ENCODE data around the gene KCNN2.

DNA sequence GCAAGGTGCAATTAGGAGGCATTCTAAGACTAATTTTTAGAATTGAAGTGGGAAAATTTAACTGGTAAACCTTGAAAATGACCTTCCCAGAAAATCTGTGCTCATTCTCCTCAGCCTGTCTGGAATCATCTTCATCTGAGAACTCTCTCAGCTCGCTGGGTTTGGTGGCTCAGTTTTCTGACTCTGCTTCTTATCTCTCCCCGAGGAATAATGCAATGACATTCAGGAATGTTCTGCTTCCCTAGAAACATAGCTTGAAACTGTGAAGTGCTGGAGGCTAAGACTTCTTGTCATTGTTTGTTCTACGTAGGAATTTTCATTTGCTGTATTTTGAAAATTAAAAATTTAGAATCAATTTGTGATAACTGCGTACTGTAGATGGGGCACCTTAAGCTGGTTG, 86.6 kb downstream of the KCNN2 start:
- TF ChIP-seq POLR2A (IDR thresholded peaks at IDR 0.05; ENCODE audit: low read depth, low read length) (no peak), POLR2AphosphoS5 (IDR thresholded peaks at IDR 0.05; ENCODE audit: insufficient read depth, low read depth, low read length) (no peak), MYC (IDR thresholded peaks at IDR 0.05; ENCODE audit: low read depth, low read length) (no peak), EZH2 (IDR thresholded peaks at IDR 0.05; ENCODE audit: borderline replicate concordance, low read depth, low read length, severe bottlenecking) (no peak), JUN (IDR thresholded peaks at IDR 0.05; ENCODE audit: borderline replicate concordance, insufficient read depth, insufficient read length, low read depth) (no peak), MAX (IDR thresholded peaks at IDR 0.05; ENCODE audit: insufficient read depth, insufficient read length) (no peak), FOS (IDR thresholded peaks at IDR 0.05; ENCODE audit: borderline replicate concordance, insufficient read depth, low read length) (no peak)
- TF ChIP-seq, protein P1, sequence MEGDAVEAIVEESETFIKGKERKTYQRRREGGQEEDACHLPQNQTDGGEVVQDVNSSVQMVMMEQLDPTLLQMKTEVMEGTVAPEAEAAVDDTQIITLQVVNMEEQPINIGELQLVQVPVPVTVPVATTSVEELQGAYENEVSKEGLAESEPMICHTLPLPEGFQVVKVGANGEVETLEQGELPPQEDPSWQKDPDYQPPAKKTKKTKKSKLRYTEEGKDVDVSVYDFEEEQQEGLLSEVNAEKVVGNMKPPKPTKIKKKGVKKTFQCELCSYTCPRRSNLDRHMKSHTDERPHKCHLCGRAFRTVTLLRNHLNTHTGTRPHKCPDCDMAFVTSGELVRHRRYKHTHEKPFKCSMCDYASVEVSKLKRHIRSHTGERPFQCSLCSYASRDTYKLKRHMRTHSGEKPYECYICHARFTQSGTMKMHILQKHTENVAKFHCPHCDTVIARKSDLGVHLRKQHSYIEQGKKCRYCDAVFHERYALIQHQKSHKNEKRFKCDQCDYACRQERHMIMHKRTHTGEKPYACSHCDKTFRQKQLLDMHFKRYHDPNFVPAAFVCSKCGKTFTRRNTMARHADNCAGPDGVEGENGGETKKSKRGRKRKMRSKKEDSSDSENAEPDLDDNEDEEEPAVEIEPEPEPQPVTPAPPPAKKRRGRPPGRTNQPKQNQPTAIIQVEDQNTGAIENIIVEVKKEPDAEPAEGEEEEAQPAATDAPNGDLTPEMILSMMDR (IDR thresholded peaks at IDR 0.05; ENCODE audit: extremely low read depth in 1 of 2, insufficient read depth in 1 of 2, low read depth in 1 of 2, low read length in 2 of 2): no peak

All from endothelial cell of umbilical vein (primary cell).